DND-41 (cell line): Measurements from ENCODE around the gene DCTN3.

Source experiments
- CTCF ChIP-seq: IDR thresholded peaks from 2 replicates; pipeline ENCODE4 v1.5.1; 2012; ENCODE audit warnings: borderline replicate concordance, low read length, moderate library complexity, mild to moderate bottlenecking; ENCODE audit not compliant: poor library complexity, severe bottlenecking; ENCODE audit errors: extremely low read depth
- EZH2 ChIP-seq: IDR thresholded peaks from 3 replicates; pipeline ENCODE4 v1.6.1; 2012; ENCODE audit warnings: borderline replicate concordance, low read depth, mild to moderate bottlenecking, moderate library complexity, low read length, inconsistent platforms; ENCODE audit not compliant: severe bottlenecking

DNA sequence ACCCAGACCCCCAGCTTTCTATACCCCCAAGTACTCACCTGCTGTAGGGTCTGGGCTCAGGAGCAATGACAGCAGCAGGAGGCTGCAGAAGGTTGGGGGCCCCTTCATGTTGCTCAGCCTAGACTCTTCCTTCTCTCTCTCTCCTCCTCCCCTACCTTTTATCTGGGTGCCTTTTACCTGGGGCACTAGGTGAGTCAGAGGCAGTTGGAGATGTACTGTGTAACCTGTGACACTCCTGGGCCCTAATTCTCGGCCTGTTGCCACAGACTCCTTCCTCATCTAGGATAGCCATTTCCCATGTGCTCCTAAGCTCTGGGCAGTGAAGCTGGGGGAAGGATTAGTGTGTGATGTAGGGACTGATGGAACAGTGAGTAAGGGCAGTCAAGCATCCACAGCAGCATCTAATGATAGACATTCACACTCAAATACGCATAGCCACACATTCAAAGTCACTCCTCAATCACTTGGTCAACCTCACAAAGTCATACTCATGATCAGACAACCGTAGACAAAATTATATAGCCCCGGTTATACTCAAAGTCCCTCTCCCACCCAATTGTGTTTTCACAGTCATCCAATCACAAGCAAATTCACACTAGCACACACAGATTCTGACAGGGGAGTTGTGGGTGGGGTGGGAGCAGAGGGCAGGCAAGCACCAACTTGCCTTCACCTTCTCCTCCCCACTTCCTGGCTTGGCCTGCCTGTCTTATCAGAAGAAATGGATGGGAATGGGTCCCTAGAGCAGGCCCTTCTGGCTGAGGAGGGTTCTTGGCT is 42.4 kb upstream of the DCTN3 start, which contains the start of gene CCL27:
- TF ChIP-seq CTCF (no peak), EZH2 (no peak)
